ENCODE measurements around the gene NEUROD6.

GRCh38 chr7:31326416-31326815 is 14.1 kb downstream of the NEUROD6 start:
- no peak for TF ChIP-seq EZH2 (IDR thresholded peaks at IDR 0.05; ENCODE audit: low read depth, unreplicated experiment)
- TF ChIP-seq CTCF (conservative IDR thresholded peaks at IDR 0.05; ENCODE audit: low read depth in 2 of 2) = no peak
- TF ChIP-seq POLR2AphosphoS5 (IDR thresholded peaks at IDR 0.05; ENCODE audit: low read depth) = no peak
- TF ChIP-seq EZH2phosphoT487 (IDR thresholded peaks at IDR 0.05; ENCODE audit: unreplicated experiment) = no peak
- TF ChIP-seq CREB1 (CRISPR knock-in tag; IDR thresholded peaks at IDR 0.05; ENCODE audit: low read depth) = no peak
- TF ChIP-seq JUNB (IDR thresholded peaks at IDR 0.05; ENCODE audit: unreplicated experiment) = no peak
- TF ChIP-seq, protein P1, sequence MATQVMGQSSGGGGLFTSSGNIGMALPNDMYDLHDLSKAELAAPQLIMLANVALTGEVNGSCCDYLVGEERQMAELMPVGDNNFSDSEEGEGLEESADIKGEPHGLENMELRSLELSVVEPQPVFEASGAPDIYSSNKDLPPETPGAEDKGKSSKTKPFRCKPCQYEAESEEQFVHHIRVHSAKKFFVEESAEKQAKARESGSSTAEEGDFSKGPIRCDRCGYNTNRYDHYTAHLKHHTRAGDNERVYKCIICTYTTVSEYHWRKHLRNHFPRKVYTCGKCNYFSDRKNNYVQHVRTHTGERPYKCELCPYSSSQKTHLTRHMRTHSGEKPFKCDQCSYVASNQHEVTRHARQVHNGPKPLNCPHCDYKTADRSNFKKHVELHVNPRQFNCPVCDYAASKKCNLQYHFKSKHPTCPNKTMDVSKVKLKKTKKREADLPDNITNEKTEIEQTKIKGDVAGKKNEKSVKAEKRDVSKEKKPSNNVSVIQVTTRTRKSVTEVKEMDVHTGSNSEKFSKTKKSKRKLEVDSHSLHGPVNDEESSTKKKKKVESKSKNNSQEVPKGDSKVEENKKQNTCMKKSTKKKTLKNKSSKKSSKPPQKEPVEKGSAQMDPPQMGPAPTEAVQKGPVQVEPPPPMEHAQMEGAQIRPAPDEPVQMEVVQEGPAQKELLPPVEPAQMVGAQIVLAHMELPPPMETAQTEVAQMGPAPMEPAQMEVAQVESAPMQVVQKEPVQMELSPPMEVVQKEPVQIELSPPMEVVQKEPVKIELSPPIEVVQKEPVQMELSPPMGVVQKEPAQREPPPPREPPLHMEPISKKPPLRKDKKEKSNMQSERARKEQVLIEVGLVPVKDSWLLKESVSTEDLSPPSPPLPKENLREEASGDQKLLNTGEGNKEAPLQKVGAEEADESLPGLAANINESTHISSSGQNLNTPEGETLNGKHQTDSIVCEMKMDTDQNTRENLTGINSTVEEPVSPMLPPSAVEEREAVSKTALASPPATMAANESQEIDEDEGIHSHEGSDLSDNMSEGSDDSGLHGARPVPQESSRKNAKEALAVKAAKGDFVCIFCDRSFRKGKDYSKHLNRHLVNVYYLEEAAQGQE (IDR thresholded peaks at IDR 0.05; ENCODE audit: unreplicated experiment) = no peak

All from GM23338 (cell line).